ENCODE data around the gene SAA2. TPM values are rescaled to one million over a fixed set of nuclear protein-coding genes. Genes with fewer than 3 reads are reported as not detected.

Gene SAA2
- total RNA-seq, 1 donor from 2014 or later: not detected

GRCh38 chr11:18233912-18234311, 14.6 kb downstream of the SAA2 start:
- DNase-seq (ENCODE audit: low spot score in 2 of 2, unreplicated experiment in 2 of 2): no peak
- Mint-ChIP-seq H3K27me3 (ENCODE audit: low read depth) (peaks cover 38% of the 10 kb centered on the region), H3K4me1 (no peaks in the 10 kb centered on the region), H3K9me3 (no peaks in the 10 kb centered on the region), H3K36me3 (no peaks in the 10 kb centered on the region), H3K4me3 (no peak overlapping the region), H3K27ac (no peak overlapping the region)
- no peak for TF ChIP-seq CTCF (IDR thresholded peaks at IDR 0.05; ENCODE audit: unreplicated experiment)

GRCh38 chr11:18230859-18231258, 17.6 kb downstream of the SAA2 start:
- no peak overlapping the region for H3K27ac Mint-ChIP-seq
- no peaks in the 10 kb centered on the region for H3K36me3 Mint-ChIP-seq
- peaks cover 25% of the 10 kb centered on the region for H3K27me3 Mint-ChIP-seq (ENCODE audit: low read depth)
- H3K4me1 Mint-ChIP-seq: no peaks in the 10 kb centered on the region
- H3K9me3 Mint-ChIP-seq: peaks cover under 1% of the 10 kb centered on the region
- no peak overlapping the region for H3K4me3 Mint-ChIP-seq
- TF ChIP-seq CTCF (IDR thresholded peaks at IDR 0.05; ENCODE audit: unreplicated experiment): no peak
- DNase-seq (ENCODE audit: low spot score in 2 of 2, unreplicated experiment in 2 of 2): no peak

GRCh38 chr11:18229501-18229900, 19.0 kb downstream of the SAA2 start:
- H3K9me3 Mint-ChIP-seq: peaks cover 8% of the 10 kb centered on the region
- no peak overlapping the region for H3K27ac Mint-ChIP-seq
- TF ChIP-seq CTCF (IDR thresholded peaks at IDR 0.05; ENCODE audit: unreplicated experiment): no peak
- peaks cover 17% of the 10 kb centered on the region for H3K27me3 Mint-ChIP-seq (ENCODE audit: low read depth)
- no peak overlapping the region for H3K4me3 Mint-ChIP-seq
- H3K36me3 Mint-ChIP-seq: no peaks in the 10 kb centered on the region
- DNase-seq (ENCODE audit: low spot score in 2 of 2, unreplicated experiment in 2 of 2): no peak
- H3K4me1 Mint-ChIP-seq: no peaks in the 10 kb centered on the region

- no peak for TF ChIP-seq CTCF (IDR thresholded peaks at IDR 0.05; ENCODE audit: unreplicated experiment)
- Mint-ChIP-seq H3K4me3 (no peak overlapping the region), H3K27me3 (ENCODE audit: low read depth) (peaks cover 16% of the 10 kb centered on the region), H3K36me3 (no peaks in the 10 kb centered on the region), H3K4me1 (no peaks in the 10 kb centered on the region), H3K27ac (no peak overlapping the region), H3K9me3 (peaks cover 8% of the 10 kb centered on the region)
- DNase-seq (ENCODE audit: low spot score in 2 of 2, unreplicated experiment in 2 of 2): no peak
Measured at GRCh38 chr11:18225913-18226312, 22.6 kb downstream of the SAA2 start.

- TF ChIP-seq CTCF (IDR thresholded peaks at IDR 0.05; ENCODE audit: unreplicated experiment): no peak
- Mint-ChIP-seq H3K27ac (no peak overlapping the region), H3K4me1 (no peaks in the 10 kb centered on the region), H3K9me3 (peaks cover 8% of the 10 kb centered on the region), H3K27me3 (ENCODE audit: low read depth) (peaks cover 29% of the 10 kb centered on the region), H3K4me3 (no peak overlapping the region), H3K36me3 (no peaks in the 10 kb centered on the region)
- no peak for DNase-seq (ENCODE audit: low spot score in 2 of 2, unreplicated experiment in 2 of 2)
Measured at GRCh38 chr11:18223591-18224387, 24.7 kb downstream of the SAA2 start.

All from mesothelial cell of epicardium (in vitro differentiated cells).